Measurements from ENCODE around the gene MAPK8. TPM values are rescaled to one million over a fixed set of nuclear protein-coding genes. Genes with fewer than 3 reads are reported as not detected.

The MAPK8 gene
- total and polyA plus RNA-seq, 4 donors: 9.1 to 142 (median 24.2) TPM

- Histone ChIP-seq H3K27me3 (ENCODE audit: control insufficient read depth in 3 of 3, insufficient read depth in 3 of 3, low read length in 2 of 3) (no peaks in the 10 kb centered on the region), H3K9me3 (ENCODE audit: control insufficient read depth in 4 of 4, insufficient read depth in 3 of 4, low read length in 3 of 4) (peaks cover 0 to 2% (median 0%) of the 10 kb centered on the region in 4 donors), H3K4me3 (no peak overlapping the region), H3K27ac (ENCODE audit: low read depth in 1 of 2, low read length in 1 of 2) (no peak overlapping the region), H3K36me3 (ENCODE audit: control insufficient read depth in 4 of 4, insufficient read depth in 4 of 4, low read length in 4 of 4) (no peaks in the 10 kb centered on the region), H3K4me1 (ENCODE audit: control insufficient read depth in 5 of 5, insufficient read depth in 5 of 5, low read length in 5 of 5) (peaks cover 0 to 29% (median 0%) of the 10 kb centered on the region in 5 donors), H3K9ac (ENCODE audit: insufficient read depth in 1 of 2, low read length in 2 of 2) (no peak overlapping the region)
- no peak for ATAC-seq (ENCODE audit: insufficient read depth, low FRiP score)
- no peak for TF ChIP-seq CTCF (IDR thresholded peaks at IDR 0.05; ENCODE audit: control extremely low read depth, extremely low read depth)
- no peak for DNase-seq
- 92 to 95% methylated on average over 3 of the region's 3 CpGs for WGBS, 2 donors
These were observed 162.5 kb downstream of the MAPK8 start for GRCh38 chr10:48468866-48469511.

- 78 to 84% methylated on average over 4 of the region's 4 CpGs for WGBS, 2 donors
- DNase-seq (no peak), ATAC-seq (ENCODE audit: insufficient read depth, low FRiP score) (no peak)
- H3K27ac ChIP-seq (ENCODE audit: low read depth in 1 of 2, low read length in 1 of 2): no peak overlapping the region
- H3K9ac ChIP-seq (ENCODE audit: insufficient read depth in 1 of 2, low read length in 2 of 2): no peak overlapping the region
- no peak overlapping the region for H3K4me3 ChIP-seq
- no peaks in the 10 kb centered on the region for H3K27me3 ChIP-seq (ENCODE audit: control insufficient read depth in 3 of 3, insufficient read depth in 3 of 3, low read length in 2 of 3)
- TF ChIP-seq CTCF (IDR thresholded peaks at IDR 0.05; ENCODE audit: control extremely low read depth, extremely low read depth): no peak
- H3K36me3 ChIP-seq (ENCODE audit: control insufficient read depth in 4 of 4, insufficient read depth in 4 of 4, low read length in 4 of 4): no peaks in the 10 kb centered on the region
- H3K4me1 ChIP-seq (ENCODE audit: control insufficient read depth in 5 of 5, insufficient read depth in 5 of 5, low read length in 5 of 5): peaks cover 0 to 28% (median 0%) of the 10 kb centered on the region in 5 donors
- H3K9me3 ChIP-seq (ENCODE audit: control insufficient read depth in 4 of 4, insufficient read depth in 3 of 4, low read length in 3 of 4): peaks cover 0 to 2% (median 0%) of the 10 kb centered on the region in 4 donors
These were observed 163.1 kb downstream of the MAPK8 start for GRCh38 chr10:48469516-48470020.

GRCh38 chr10:48470115-48470892 lies 163.8 kb downstream of the MAPK8 start:
- no peaks in the 10 kb centered on the region for H3K27me3 ChIP-seq (ENCODE audit: control insufficient read depth in 3 of 3, insufficient read depth in 3 of 3, low read length in 2 of 3)
- no peak overlapping the region for H3K4me3 ChIP-seq
- peaks cover 0 to 22% (median 0%) of the 10 kb centered on the region in 5 donors for H3K4me1 ChIP-seq (ENCODE audit: control insufficient read depth in 5 of 5, insufficient read depth in 5 of 5, low read length in 5 of 5)
- no peak overlapping the region for H3K27ac ChIP-seq (ENCODE audit: low read depth in 1 of 2, low read length in 1 of 2)
- no peaks in the 10 kb centered on the region for H3K36me3 ChIP-seq (ENCODE audit: control insufficient read depth in 4 of 4, insufficient read depth in 4 of 4, low read length in 4 of 4)
- no peak for TF ChIP-seq CTCF (IDR thresholded peaks at IDR 0.05; ENCODE audit: control extremely low read depth, extremely low read depth)
- 23 to 56% methylated on average over 5 of the region's 5 CpGs for WGBS, 2 donors
- DNase-seq: peak; percentile 60 to 86 (median 70)
- ATAC-seq (ENCODE audit: insufficient read depth, low FRiP score): no peak
- H3K9ac ChIP-seq (ENCODE audit: insufficient read depth in 1 of 2, low read length in 2 of 2): no peak overlapping the region
- peaks cover 0 to 2% (median 0%) of the 10 kb centered on the region in 4 donors for H3K9me3 ChIP-seq (ENCODE audit: control insufficient read depth in 4 of 4, insufficient read depth in 3 of 4, low read length in 3 of 4)
